ENCODE measurements around the gene KLHL5.
"Not testable (repeated sequence)": the region's sequence is repeated elsewhere in the genome, so short reads cannot be mapped to it uniquely, and the experiment has no call there.

Gene KLHL5

DNA sequence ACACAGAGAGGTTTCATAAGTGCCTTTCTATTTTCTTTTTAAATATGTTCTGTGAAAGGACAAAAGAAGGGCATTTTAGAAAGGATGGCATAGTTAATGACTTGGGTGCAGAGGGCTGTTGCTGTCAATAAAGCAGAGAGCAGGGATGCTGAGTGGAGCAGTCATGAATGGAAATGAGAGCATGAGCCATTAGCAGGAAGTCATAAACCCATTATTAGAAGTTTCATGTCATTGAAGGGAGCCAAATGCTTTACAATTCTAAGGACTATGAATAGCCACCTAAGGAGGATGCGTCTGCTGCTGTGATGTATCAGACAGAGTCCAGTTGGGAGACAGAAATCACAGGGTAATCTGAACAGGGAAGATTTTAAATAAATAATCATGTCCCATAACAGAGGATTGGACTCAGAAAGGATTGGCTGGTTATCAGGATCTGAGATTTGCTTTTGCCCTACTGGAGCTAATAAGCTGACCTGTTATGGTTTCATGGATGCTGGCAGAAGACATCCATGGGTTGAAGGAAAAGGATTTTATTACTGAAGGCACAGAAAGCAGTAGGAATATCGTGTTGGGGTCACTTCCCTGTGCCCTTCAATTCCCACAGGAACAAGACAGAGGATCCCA is 72.8 kb downstream of the KLHL5 start:
- Histone ChIP-seq H3K27me3 (ENCODE audit: low read depth) (no peaks in the 10 kb centered on the region), H3K4me3 (no peak overlapping the region), H3K36me3 (replicated peaks) (no peaks in the 10 kb centered on the region), H3K4me1 (no peaks in the 10 kb centered on the region; the same call in 1 of the 2 replicates), H3K9me3 (no peaks in the 10 kb centered on the region)
- in situ Hi-C loops (cut with MboI; ENCODE audit: low sequenced_read_pairs): loop anchor here (5.0 to 10.0 kb wide), 2 partner anchors 232 to 370 kb away; no protein-coding TSS in a partner anchor
- peak in 1 of 2 experiments; percentile 2 for DNase-seq (ENCODE audit: low spot score in 2 of 2)

- not testable (repeated sequence) for DNase-seq (ENCODE audit: low spot score in 2 of 2); H3K27me3 ChIP-seq (ENCODE audit: low read depth); H3K4me3 ChIP-seq; H3K4me1 ChIP-seq; H3K36me3 ChIP-seq (replicated peaks); H3K9me3 ChIP-seq
- in situ Hi-C loops (cut with MboI; ENCODE audit: low sequenced_read_pairs): loop anchor here (5.0 to 10.0 kb wide), 2 partner anchors 236 to 373 kb away; no protein-coding TSS in a partner anchor
Observed at GRCh38 chr4:39138227-39138626, 76.2 kb downstream of the KLHL5 start.

DNA sequence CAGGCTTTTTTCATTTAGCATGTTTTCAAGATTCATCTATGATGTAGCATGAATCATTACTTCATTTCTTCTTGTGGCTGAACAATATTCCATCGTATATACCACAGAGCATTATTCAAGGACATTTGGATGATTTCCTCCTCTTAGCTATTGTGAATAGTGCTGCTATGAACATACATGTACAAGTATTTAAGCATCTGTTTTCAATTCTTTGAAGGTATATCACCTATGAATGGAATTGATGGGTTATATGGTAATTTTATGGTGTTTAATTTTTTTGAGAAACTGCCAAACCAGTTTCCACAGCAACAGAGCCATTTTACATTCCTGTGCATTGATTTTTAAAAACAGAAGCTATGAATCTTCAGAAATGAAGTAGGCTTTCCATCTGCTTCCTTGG is 84.2 kb downstream of the KLHL5 start:
- Histone ChIP-seq H3K4me1 (no peaks in the 10 kb centered on the region), H3K36me3 (replicated peaks) (no peaks in the 10 kb centered on the region), H3K27me3 (ENCODE audit: low read depth) (no peaks in the 10 kb centered on the region), H3K9me3 (no peaks in the 10 kb centered on the region), H3K4me3 (no peak overlapping the region)
- DNase-seq (ENCODE audit: low spot score in 2 of 2): no peak
- in situ Hi-C loops (cut with MboI; ENCODE audit: low sequenced_read_pairs): no loop called here

DNA sequence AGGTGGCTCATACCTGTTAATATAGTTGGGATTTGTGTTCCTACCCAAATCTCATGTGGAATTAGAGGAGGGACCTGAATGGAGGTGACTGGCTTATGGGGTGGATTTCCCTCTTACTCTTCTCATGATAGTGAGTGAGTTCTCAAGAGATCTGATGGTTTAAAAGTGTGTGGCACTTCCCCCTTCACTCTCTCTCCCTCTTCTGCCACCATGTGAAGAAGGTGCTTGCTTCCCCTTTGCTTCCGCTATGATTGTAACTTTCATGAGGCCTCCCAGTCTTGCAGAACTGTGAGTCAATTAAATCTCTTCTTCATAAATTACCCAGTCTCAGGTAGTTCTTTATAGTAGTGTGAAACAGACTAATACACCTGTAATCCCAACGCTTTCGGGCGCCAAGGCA is 92.0 kb downstream of the KLHL5 start:
- H3K4me1 ChIP-seq: no peaks in the 10 kb centered on the region
- H3K9me3 ChIP-seq: no peaks in the 10 kb centered on the region
- H3K27me3 ChIP-seq (ENCODE audit: low read depth): no peaks in the 10 kb centered on the region
- in situ Hi-C loops (cut with MboI; ENCODE audit: low sequenced_read_pairs): no loop called here
- no peaks in the 10 kb centered on the region for H3K36me3 ChIP-seq (replicated peaks)
- H3K4me3 ChIP-seq: no peak overlapping the region
- DNase-seq (ENCODE audit: low spot score in 2 of 2): no peak

GRCh38 chr4:39157520-39157919 is 95.5 kb downstream of the KLHL5 start:
- no peaks in the 10 kb centered on the region for H3K36me3 ChIP-seq (replicated peaks)

GRCh38 chr4:39166177-39166576 is 104.1 kb downstream of the KLHL5 start:
- Histone ChIP-seq H3K9me3 (no peaks in the 10 kb centered on the region), H3K36me3 (replicated peaks) (no peaks in the 10 kb centered on the region), H3K4me1 (no peaks in the 10 kb centered on the region), H3K27me3 (ENCODE audit: low read depth) (no peaks in the 10 kb centered on the region), H3K4me3 (no peak overlapping the region)
- in situ Hi-C loops (cut with MboI; ENCODE audit: low sequenced_read_pairs): no loop called here
- DNase-seq (ENCODE audit: low spot score in 2 of 2): no peak

More at GRCh38 chr4:39157520-39157919, 95.5 kb downstream of the KLHL5 start:
- in situ Hi-C loops (cut with MboI; ENCODE audit: low sequenced_read_pairs): no loop called here
- DNase-seq (ENCODE audit: low spot score in 2 of 2): no peak
- Histone ChIP-seq H3K27me3 (ENCODE audit: low read depth) (no peaks in the 10 kb centered on the region), H3K4me1 (no peaks in the 10 kb centered on the region), H3K4me3 (no peak overlapping the region), H3K9me3 (no peaks in the 10 kb centered on the region)

GRCh38 chr4:39166669-39167068 is 104.6 kb downstream of the KLHL5 start:
- no peaks in the 10 kb centered on the region for H3K4me1 ChIP-seq
- no peaks in the 10 kb centered on the region for H3K27me3 ChIP-seq (ENCODE audit: low read depth)
- in situ Hi-C loops (cut with MboI; ENCODE audit: low sequenced_read_pairs): no loop called here
- H3K36me3 ChIP-seq (replicated peaks): no peaks in the 10 kb centered on the region
- no peak for DNase-seq (ENCODE audit: low spot score in 2 of 2)
- H3K9me3 ChIP-seq: no peaks in the 10 kb centered on the region
- H3K4me3 ChIP-seq: no peak overlapping the region

GRCh38 chr4:39169426-39169825 is 107.4 kb downstream of the KLHL5 start:
- Histone ChIP-seq H3K4me1 (no peaks in the 10 kb centered on the region), H3K4me3 (no peak overlapping the region), H3K9me3 (no peaks in the 10 kb centered on the region), H3K36me3 (replicated peaks) (no peaks in the 10 kb centered on the region), H3K27me3 (ENCODE audit: low read depth) (no peaks in the 10 kb centered on the region)
- peak in 1 of 2 experiments; percentile 22 for DNase-seq (ENCODE audit: low spot score in 2 of 2)
- in situ Hi-C loops (cut with MboI; ENCODE audit: low sequenced_read_pairs): no loop called here

DNA sequence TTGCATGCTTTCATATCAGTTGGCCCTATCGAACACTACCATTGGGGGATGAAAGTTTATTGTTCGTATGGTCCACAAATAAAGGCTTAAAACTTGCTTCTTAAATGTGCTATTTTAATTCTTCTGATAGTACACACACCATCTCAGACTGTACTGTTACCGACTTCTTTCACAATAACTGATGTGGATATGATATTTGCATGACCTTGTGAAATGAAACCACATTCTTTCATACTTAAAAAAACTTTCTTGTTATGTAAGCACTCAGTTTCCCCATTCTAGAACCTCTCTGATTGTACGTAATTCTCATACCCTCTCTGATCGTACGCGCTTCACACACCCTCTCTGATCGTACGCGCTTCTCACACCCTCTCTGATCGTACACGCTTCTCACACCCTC is 108.3 kb downstream of the KLHL5 start:
- in situ Hi-C loops (cut with MboI; ENCODE audit: low sequenced_read_pairs): no loop called here
- DNase-seq (ENCODE audit: low spot score in 2 of 2): no peak
- H3K9me3 ChIP-seq: no peaks in the 10 kb centered on the region

More for the DNA sequence above, 108.3 kb downstream of the KLHL5 start:
- Histone ChIP-seq H3K4me3 (no peak overlapping the region), H3K4me1 (no peaks in the 10 kb centered on the region), H3K27me3 (ENCODE audit: low read depth) (no peaks in the 10 kb centered on the region), H3K36me3 (replicated peaks) (no peaks in the 10 kb centered on the region)

Measured in HAP-1 (cell line).